GM12873 (cell line): ENCODE data around the gene DCDC2.

Experiments used
- CTCF ChIP-seq: IDR thresholded peaks from 2 replicates; pipeline ENCODE4 v1.5.1; 2012; ENCODE audit warnings: low read depth, mild to moderate bottlenecking, moderate library complexity, low read length, control low read depth; ENCODE audit not compliant: insufficient read depth; ENCODE audit errors: missing control alignments

Gene DCDC2

GRCh38 chr6:24125980-24126379 is 231.9 kb downstream of the DCDC2 start, which contains the start of gene NRSN1:
NRSN1 (plus strand) TSS chr6:24126215; CDS start chr6:24134328, 8,113 bp downstream.
- no peak for TF ChIP-seq CTCF

- TF ChIP-seq CTCF, result no peak
These were observed 235.7 kb downstream of the DCDC2 start for GRCh38 chr6:24122139-24122538.
